Activated CD4-positive, alpha-beta T cell treated with anti-CD3 and anti-CD28 coated beads, Interleukin-2, amount 10 ng/mL, durations not matched to agents 7 days and 5 days (primary cell): Measurements from ENCODE around the gene PXDN. TPM values are rescaled to one million over a fixed set of nuclear protein-coding genes. Genes with fewer than 3 reads are reported as not detected.
A peak's percentile ranks its signal among the peaks of the same experiment; 100 is the strongest.

Experiments used
- CTCF ChIA-PET: fragments of 350-600 bp; sonication (Branson Sonifier 250); formaldehyde crosslinking; loops from one replicate; lab custom pipeline; 2021; ENCODE audit warnings: antibody characterized with exemption; lab: Charles Lee
- POLR2A ChIA-PET: fragments of 350-600 bp; sonication (Branson Sonifier 250); formaldehyde crosslinking; loops from one replicate; lab custom pipeline; 2021; ENCODE audit warnings: antibody characterized with exemption; lab: Charles Lee
- DNase-seq: peaks from one replicate; pipeline ENCODE4 v3.0.0-alpha.2; 2020
- H3K27ac Mint-ChIP-seq: one replicate; pipeline ENCODE4 v1.8.0; 2021; ENCODE audit warnings: mild to moderate bottlenecking, moderate library complexity, mixed read lengths
- H3K27me3 Mint-ChIP-seq: one replicate; pipeline ENCODE4 v1.8.0; 2021; ENCODE audit warnings: mixed read lengths
- H3K36me3 Mint-ChIP-seq: one replicate; pipeline ENCODE4 v1.8.0; 2021; ENCODE audit warnings: low read depth, mixed read lengths
- H3K4me1 Mint-ChIP-seq: one replicate; pipeline ENCODE4 v1.8.0; 2021; ENCODE audit warnings: mixed read lengths
- H3K4me3 Mint-ChIP-seq: one replicate; pipeline ENCODE4 v1.8.0; 2021; ENCODE audit warnings: mild to moderate bottlenecking, moderate library complexity, mixed read lengths
- H3K9me3 Mint-ChIP-seq: one replicate; pipeline ENCODE4 v1.8.0; 2021; ENCODE audit warnings: mixed read lengths
- total RNA-seq, 2 experiments: library from RNA; stranded (reverse); gene quantifications; one replicate each; pipeline ENCODE4 v1.2.3, GENCODE V29; 2021

Gene PXDN
- total RNA-seq, 2 experiments from 2014 or later = 0.20 to 0.58 TPM

- DNase-seq = no peak
- H3K27me3 Mint-ChIP-seq = no peaks in the 10 kb centered on the region
- no peaks in the 10 kb centered on the region for H3K36me3 Mint-ChIP-seq
- no peaks in the 10 kb centered on the region for H3K9me3 Mint-ChIP-seq
- no peak overlapping the region for H3K27ac Mint-ChIP-seq
- H3K4me3 Mint-ChIP-seq = no peak overlapping the region
- ChIA-PET CTCF (no interaction called here), POLR2A (no interaction called here)
- H3K4me1 Mint-ChIP-seq = no peaks in the 10 kb centered on the region
Observed at GRCh38 chr2:1601067-1601412, 143.3 kb downstream of the PXDN start.

DNA sequence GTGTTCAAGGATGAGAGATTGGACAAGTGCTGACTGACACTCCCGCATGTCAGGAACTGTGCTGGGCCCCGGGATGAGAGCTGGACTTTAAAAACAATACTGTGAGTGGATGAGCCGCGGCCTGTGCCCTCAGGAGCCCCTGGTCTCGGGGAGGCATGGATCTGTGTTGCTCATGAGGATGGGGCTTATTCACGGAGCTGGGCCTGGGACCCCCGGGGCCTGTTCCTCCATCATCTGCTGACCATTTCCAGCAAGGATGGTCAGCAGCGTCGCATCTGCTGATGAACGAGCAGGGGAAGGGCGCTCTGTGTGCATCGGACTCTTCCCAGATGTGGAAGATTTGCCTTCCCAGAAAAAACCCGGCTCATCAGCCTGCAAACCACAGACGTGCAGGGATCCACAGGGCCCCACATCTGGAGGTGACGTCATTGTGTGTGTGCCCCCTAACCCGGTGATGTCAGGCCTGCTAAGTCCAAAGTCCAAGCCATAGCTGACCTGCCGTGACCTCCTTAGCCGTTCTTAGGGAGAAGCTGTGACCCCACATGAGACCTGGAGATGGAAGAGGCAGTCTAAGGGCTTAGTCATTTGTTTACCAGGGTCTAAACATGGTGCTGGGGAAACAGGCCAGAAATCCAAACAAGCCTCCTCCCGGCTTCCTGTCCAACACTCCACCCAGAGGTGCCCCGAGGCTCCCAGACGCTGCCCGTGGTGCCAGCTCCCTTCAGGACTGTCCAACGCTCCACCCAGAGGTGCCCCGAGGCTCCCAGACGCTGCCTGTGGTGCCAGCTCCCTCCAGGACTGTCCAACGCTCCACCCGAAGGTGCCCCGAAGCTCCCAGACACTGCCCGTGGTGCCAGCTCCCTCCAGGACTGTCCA is 143.9 kb downstream of the PXDN start:
- CTCF ChIA-PET = no interaction called here
- DNase-seq = no peak
- no peaks in the 10 kb centered on the region for H3K27me3 Mint-ChIP-seq
- H3K36me3 Mint-ChIP-seq = no peaks in the 10 kb centered on the region
- H3K27ac Mint-ChIP-seq = no peak overlapping the region
- no peak overlapping the region for H3K4me3 Mint-ChIP-seq
- POLR2A ChIA-PET = no interaction called here
- no peaks in the 10 kb centered on the region for H3K9me3 Mint-ChIP-seq
- H3K4me1 Mint-ChIP-seq = no peaks in the 10 kb centered on the region

GRCh38 chr2:1599301-1600085 is 144.8 kb downstream of the PXDN start:
- Mint-ChIP-seq H3K4me1 (no peaks in the 10 kb centered on the region), H3K27ac (no peak overlapping the region), H3K4me3 (no peak overlapping the region), H3K36me3 (no peaks in the 10 kb centered on the region), H3K9me3 (no peaks in the 10 kb centered on the region), H3K27me3 (no peaks in the 10 kb centered on the region)
- ChIA-PET POLR2A (no interaction called here), CTCF (no interaction called here)
- no peak for DNase-seq

DNA sequence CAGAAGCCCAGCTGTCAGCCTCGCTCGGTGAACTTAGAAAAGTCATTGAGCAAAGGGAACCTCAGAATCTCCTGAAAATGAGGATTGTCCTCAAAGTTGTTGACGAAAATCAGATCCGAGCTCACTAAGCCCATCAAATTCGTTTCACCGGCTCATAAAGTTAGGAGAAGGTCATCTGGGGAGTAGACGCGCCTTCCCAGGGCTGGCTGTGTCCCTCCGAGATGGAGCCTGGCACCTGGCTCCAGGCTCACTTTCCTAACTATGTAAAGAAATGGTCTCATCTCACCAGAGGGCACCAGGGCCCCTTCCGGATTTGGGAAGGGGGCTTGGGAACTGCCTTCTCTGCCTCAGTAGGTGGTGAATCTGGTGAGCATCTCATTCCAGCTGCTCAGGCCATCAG is 145.5 kb downstream of the PXDN start:
- Mint-ChIP-seq H3K27me3 (no peaks in the 10 kb centered on the region), H3K27ac (no peak overlapping the region), H3K36me3 (no peaks in the 10 kb centered on the region), H3K9me3 (no peaks in the 10 kb centered on the region), H3K4me3 (no peak overlapping the region), H3K4me1 (no peaks in the 10 kb centered on the region)
- no peak for DNase-seq
- ChIA-PET POLR2A (no interaction called here), CTCF (no interaction called here)

DNA sequence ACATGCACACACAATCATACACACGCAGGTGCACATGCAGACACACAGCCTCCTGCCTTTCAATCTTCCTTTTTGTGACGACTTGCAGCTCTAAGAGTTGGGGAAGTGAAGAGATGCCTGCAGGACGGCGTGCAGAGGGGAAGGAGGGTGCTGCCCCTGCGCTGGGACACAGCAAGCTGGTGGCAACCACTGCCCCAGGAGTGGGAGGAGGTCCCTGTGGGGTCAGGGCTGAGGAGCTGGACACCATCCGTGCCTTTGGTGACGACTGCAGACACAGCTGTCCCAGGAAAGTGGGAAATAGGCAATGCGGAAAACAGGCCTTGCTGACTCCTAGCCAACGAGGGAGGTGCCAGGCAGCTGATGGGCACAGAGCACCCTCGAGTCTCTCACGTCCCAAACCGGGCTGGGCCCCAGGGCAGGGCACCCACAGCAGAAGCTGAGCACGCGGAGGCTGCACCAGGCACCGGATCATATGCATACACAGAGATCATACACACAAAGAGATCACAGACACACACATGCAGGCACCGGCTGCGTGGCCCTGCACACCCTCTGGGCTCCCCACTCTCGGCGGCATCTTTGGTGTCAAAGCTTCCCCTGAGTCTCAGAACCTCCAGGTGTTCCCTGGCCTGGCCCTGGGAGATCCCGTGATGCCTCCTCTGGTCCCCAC is 146.1 kb downstream of the PXDN start:
- H3K4me1 Mint-ChIP-seq = no peaks in the 10 kb centered on the region
- H3K27me3 Mint-ChIP-seq = no peaks in the 10 kb centered on the region
- H3K9me3 Mint-ChIP-seq = no peaks in the 10 kb centered on the region
- H3K4me3 Mint-ChIP-seq = no peak overlapping the region
- DNase-seq = no peak
- no peak overlapping the region for H3K27ac Mint-ChIP-seq
- CTCF ChIA-PET = no interaction called here
- H3K36me3 Mint-ChIP-seq = no peaks in the 10 kb centered on the region
- POLR2A ChIA-PET = no interaction called here

GRCh38 chr2:1595274-1595673 is 149.0 kb downstream of the PXDN start:
- Mint-ChIP-seq H3K9me3 (no peaks in the 10 kb centered on the region), H3K4me3 (no peak overlapping the region), H3K27ac (no peak overlapping the region), H3K27me3 (peaks cover 3% of the 10 kb centered on the region), H3K4me1 (no peaks in the 10 kb centered on the region), H3K36me3 (no peaks in the 10 kb centered on the region)
- ChIA-PET POLR2A (no interaction called here), CTCF (no interaction called here)
- no peak for DNase-seq

DNA sequence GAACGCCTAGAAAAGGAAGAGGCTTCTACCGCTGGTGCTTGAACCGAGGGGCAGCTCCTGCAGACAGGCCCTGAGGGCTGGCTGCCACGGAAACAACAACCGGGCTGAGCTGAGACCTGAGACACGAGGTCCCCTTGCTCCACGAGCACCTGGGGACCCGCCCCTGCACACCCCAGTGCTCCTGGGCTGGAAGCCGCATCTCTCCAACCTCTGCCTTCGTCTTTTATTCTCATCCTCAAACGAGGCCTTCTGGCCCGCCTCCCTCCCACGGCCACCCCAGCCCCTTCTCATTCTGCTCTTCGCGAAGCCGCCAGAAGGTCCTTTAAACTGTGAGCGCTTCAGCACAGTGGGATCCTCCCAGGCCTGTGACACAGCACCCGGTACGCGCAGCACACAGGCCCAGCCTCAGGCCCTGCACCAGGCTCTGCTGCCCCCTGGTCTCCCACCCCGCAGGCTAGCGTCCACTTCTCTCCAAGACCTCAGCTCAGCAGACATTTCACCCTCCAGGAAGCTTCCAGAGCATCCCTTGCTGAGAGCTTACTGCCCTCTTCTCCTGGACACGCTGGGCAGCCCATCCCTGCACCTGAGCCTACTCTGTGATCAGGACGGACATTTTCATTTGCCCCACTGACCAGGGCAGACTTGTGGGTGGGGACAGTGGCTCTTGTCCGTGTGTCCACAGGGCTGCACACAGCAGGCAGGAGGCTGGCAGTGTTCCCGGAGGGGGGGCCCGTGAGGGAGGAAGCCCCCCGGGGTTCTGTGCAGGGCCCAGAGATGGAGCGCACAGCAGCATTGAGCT is 149.7 kb downstream of the PXDN start:
- Mint-ChIP-seq H3K4me3 (no peak overlapping the region), H3K27ac (no peak overlapping the region), H3K9me3 (no peaks in the 10 kb centered on the region), H3K36me3 (no peaks in the 10 kb centered on the region), H3K4me1 (no peaks in the 10 kb centered on the region), H3K27me3 (peaks cover 3% of the 10 kb centered on the region)
- DNase-seq = no peak
- ChIA-PET CTCF (no interaction called here), POLR2A (no interaction called here)

- POLR2A ChIA-PET = no interaction called here
- H3K9me3 Mint-ChIP-seq = no peaks in the 10 kb centered on the region
- DNase-seq = no peak
- H3K27ac Mint-ChIP-seq = no peak overlapping the region
- no peaks in the 10 kb centered on the region for H3K36me3 Mint-ChIP-seq
- no peak overlapping the region for H3K4me3 Mint-ChIP-seq
- peaks cover 3% of the 10 kb centered on the region for H3K27me3 Mint-ChIP-seq
- CTCF ChIA-PET = no interaction called here
- H3K4me1 Mint-ChIP-seq = no peaks in the 10 kb centered on the region
Observed at GRCh38 chr2:1594123-1594372, 150.3 kb downstream of the PXDN start.

DNA sequence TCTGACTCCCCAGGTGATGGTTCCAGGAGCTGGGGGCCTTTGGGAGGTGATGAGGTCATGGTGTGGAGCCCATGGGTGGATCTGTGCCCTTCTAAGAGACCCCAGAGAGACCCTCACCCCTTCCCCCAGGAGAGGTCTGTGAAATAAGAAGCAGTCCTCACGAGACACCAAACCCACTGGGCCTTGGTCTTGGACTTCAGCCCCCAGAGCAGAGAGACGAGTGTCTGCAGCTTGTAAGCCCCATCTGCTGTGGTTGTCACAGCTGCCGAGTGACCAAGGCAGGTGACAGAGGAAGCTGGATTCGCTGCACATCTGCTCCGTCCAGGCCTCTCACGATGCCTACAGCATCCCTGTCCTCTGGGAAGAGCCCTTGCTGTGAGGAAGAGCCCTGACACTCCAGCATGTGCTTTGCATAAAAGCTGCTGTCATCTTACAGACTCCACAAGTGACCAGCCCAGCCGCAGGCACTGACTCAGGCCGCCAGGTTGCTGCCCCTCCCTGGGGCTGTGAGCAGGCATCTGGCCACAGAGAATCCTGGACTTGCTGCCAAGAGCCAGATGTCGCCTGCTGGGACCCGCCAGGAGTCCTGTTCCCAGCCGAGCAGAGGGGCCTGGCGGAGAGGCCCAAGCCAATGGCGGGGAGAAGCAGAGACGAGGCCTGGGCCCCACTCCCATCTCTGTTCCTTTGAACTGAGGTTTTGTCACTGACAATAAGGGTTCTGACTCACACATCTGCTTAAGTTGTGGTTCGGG is 150.8 kb downstream of the PXDN start:
- no peak overlapping the region for H3K27ac Mint-ChIP-seq
- no peaks in the 10 kb centered on the region for H3K4me1 Mint-ChIP-seq
- H3K9me3 Mint-ChIP-seq = no peaks in the 10 kb centered on the region
- peaks cover 3% of the 10 kb centered on the region for H3K27me3 Mint-ChIP-seq
- H3K36me3 Mint-ChIP-seq = no peaks in the 10 kb centered on the region
- no peak for DNase-seq
- no peak overlapping the region for H3K4me3 Mint-ChIP-seq
- CTCF ChIA-PET = no interaction called here
- POLR2A ChIA-PET = no interaction called here

- ChIA-PET CTCF (no interaction called here), POLR2A (no interaction called here)
- Mint-ChIP-seq H3K4me3 (no peak overlapping the region), H3K9me3 (no peaks in the 10 kb centered on the region), H3K27me3 (peaks cover 3% of the 10 kb centered on the region), H3K36me3 (no peaks in the 10 kb centered on the region), H3K4me1 (no peaks in the 10 kb centered on the region), H3K27ac (peak overlapping the region; percentile 25)
- DNase-seq = no peak
Observed at GRCh38 chr2:1591978-1592907, 152.1 kb downstream of the PXDN start.

GRCh38 chr2:1591461-1591770 is 152.9 kb downstream of the PXDN start:
- Mint-ChIP-seq H3K4me1 (no peaks in the 10 kb centered on the region), H3K36me3 (no peaks in the 10 kb centered on the region), H3K9me3 (no peaks in the 10 kb centered on the region), H3K27me3 (peaks cover 3% of the 10 kb centered on the region), H3K4me3 (no peak overlapping the region), H3K27ac (no peak overlapping the region)
- ChIA-PET POLR2A (no interaction called here), CTCF (no interaction called here)
- no peak for DNase-seq
